ENCODE results near the gene KIRREL1.

KIRREL1 gene

GRCh38 chr1:158000507-158000906 is 7.1 kb downstream of the KIRREL1 start:
- TF ChIP-seq CTCF (IDR thresholded peaks at IDR 0.05): no peak

DNA sequence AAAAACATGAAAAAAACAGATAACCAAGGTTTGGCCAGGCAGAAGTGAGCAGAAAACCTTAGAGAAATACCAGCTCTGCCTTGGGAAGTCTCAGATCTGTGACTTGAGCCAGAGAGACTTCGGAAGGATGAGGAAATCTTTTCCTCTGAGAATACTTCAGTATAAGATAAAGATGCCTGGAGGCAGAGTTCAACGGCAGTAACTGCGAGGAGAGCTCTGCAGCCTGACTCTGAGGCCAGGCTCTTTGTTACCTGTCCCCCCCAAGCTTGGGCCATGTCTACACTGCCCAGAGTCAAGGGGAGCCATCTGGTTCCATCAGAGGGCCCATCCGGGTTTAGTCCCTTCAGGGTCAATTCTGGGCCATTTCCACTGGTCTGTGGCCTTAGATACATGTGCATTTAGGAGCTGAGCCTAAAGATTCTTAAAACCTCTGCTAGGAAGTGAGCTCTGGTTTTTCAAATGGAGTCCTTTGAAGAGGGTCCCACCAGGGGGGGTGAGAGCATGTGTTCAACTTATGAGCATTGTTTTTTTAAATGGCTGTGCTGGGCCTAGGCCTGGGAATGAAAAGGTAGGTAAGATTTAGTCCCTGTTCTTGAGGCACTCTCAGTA is 8.7 kb downstream of the KIRREL1 start:
- TF ChIP-seq CTCF (IDR thresholded peaks at IDR 0.05): no peak

GRCh38 chr1:158002631-158003405 is 9.4 kb downstream of the KIRREL1 start:
- no peak for TF ChIP-seq CTCF (IDR thresholded peaks at IDR 0.05)

GRCh38 chr1:158003406-158003800 is 10.0 kb downstream of the KIRREL1 start:
- no peak for TF ChIP-seq CTCF (IDR thresholded peaks at IDR 0.05)

- no peak for TF ChIP-seq CTCF (IDR thresholded peaks at IDR 0.05)
Measured at GRCh38 chr1:158005224-158005623, 11.8 kb downstream of the KIRREL1 start.

- TF ChIP-seq CTCF (IDR thresholded peaks at IDR 0.05): no peak
Measured at GRCh38 chr1:158007180-158007579, 13.7 kb downstream of the KIRREL1 start.

DNA sequence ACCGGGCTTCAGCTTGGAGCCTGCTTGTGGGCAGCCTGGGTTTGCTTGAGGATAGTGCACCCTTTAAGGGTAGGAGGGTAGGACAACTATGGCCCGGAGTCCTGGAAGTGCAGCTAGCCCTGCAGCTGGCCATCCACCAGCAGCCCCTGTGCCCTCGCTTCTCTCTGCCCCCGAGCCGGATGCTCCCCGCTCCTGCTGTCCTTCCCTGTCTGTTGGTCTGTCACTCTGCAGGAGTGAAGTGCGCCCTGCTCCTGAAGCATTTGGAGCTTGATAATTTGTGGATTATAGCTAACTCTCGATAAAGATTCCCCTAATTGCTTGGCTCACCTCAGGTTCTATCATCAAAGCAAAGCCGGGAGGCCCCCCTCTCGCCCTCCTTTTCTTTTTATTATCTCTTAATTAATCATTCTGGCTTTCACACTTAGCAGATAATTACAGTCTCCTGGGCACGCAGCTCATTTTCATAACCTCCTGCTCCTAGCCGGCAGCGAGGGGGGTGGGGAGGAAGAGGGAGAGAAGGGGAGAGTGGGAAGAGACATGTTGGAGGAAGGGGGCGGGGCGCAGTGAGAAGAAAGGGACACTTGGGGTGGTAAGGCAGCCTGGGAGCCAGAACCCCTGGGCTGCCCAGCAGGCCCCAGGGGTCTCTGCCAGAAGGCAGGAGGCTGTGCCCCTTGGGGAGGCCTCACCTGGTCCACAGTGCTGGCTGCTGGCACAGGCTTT is 14.4 kb downstream of the KIRREL1 start:
- TF ChIP-seq CTCF (IDR thresholded peaks at IDR 0.05): no peak
